Nephron progenitor cell (in vitro differentiated cells): ENCODE measurements around the gene ZNF304.

Experiments
- DNase-seq: peaks from one replicate; pipeline ENCODE4 v3.0.0; 2021
- H3K27ac Mint-ChIP-seq: 2 replicates; pipeline ENCODE4 v1.8.0; 2021; ENCODE audit warnings: mild to moderate bottlenecking, moderate library complexity, mixed read lengths
- H3K27me3 Mint-ChIP-seq: 2 replicates; pipeline ENCODE4 v1.8.0; 2021; ENCODE audit warnings: mild to moderate bottlenecking, low read depth, mixed read lengths; ENCODE audit not compliant: poor library complexity
- H3K36me3 Mint-ChIP-seq: 2 replicates; pipeline ENCODE4 v1.8.0; 2021; ENCODE audit warnings: low read depth, mixed read lengths
- H3K4me1 Mint-ChIP-seq: 2 replicates; pipeline ENCODE4 v1.8.0; 2021; ENCODE audit warnings: mixed read lengths
- H3K4me3 Mint-ChIP-seq: 2 replicates; pipeline ENCODE4 v1.8.0; 2021; ENCODE audit warnings: mild to moderate bottlenecking, moderate library complexity, mixed read lengths
- H3K9me3 Mint-ChIP-seq: 2 replicates; pipeline ENCODE4 v1.8.0; 2021; ENCODE audit warnings: mild to moderate bottlenecking, moderate library complexity, mixed read lengths
- TF ChIP-seq, protein P1 (sequence below): fragments of 200-600 bp; sonication (generic); IDR thresholded peaks from 2 replicates; pipeline ENCODE4 v1.5.0; 2021; ENCODE audit warnings: antibody characterized with exemption

Gene ZNF304

DNA sequence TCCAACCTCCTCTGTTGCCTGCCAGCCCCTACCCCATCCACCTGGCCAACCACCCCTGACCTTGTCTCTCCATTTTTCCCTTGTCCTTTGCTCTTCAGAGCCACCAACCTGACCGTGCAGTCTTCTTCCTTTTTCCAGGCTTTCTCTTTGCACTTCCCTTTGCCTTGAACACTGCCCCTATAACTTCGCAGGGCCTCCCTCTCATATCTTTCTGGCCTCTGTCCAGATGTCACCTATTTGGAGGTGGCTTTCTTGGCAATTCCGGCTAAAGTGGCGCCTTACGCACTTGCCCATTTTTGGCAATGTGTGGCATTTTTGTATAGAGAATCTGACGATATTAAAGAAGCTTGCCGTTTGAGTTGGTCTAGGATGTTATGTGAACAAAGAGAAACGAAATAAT lies 30.0 kb upstream of the ZNF304 start:
- peaks cover 20% of the 10 kb centered on the region for H3K27me3 Mint-ChIP-seq
- no peak for DNase-seq
- peaks cover 33% of the 10 kb centered on the region for H3K36me3 Mint-ChIP-seq
- TF ChIP-seq, protein P1, sequence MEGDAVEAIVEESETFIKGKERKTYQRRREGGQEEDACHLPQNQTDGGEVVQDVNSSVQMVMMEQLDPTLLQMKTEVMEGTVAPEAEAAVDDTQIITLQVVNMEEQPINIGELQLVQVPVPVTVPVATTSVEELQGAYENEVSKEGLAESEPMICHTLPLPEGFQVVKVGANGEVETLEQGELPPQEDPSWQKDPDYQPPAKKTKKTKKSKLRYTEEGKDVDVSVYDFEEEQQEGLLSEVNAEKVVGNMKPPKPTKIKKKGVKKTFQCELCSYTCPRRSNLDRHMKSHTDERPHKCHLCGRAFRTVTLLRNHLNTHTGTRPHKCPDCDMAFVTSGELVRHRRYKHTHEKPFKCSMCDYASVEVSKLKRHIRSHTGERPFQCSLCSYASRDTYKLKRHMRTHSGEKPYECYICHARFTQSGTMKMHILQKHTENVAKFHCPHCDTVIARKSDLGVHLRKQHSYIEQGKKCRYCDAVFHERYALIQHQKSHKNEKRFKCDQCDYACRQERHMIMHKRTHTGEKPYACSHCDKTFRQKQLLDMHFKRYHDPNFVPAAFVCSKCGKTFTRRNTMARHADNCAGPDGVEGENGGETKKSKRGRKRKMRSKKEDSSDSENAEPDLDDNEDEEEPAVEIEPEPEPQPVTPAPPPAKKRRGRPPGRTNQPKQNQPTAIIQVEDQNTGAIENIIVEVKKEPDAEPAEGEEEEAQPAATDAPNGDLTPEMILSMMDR = no peak
- H3K4me1 Mint-ChIP-seq = peaks cover 33% of the 10 kb centered on the region
- H3K27ac Mint-ChIP-seq = peak overlapping the region; percentile 97
- peak overlapping the region; percentile 93 for H3K4me3 Mint-ChIP-seq
- no peaks in the 10 kb centered on the region for H3K9me3 Mint-ChIP-seq

DNA sequence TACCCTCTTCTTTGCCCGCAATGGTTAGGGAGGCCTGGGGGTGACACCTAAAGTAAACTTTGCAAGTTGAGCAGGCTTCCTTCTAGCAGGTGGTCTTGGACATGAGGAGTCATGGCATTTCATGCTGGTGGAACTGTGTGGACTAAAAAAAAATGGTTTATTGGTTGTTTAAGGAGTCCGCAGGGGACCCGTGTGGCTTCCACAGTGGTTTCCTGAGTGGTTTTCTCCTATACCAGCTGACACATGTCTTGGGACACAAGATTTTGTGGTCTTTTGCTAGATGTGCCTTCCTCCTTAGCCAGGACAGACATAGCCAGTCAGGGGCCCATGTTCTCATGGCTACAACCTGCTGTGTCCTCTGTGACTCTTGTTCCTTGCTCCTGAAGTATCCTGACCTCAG lies 29.3 kb upstream of the ZNF304 start:
- H3K4me1 Mint-ChIP-seq = peaks cover 33% of the 10 kb centered on the region
- H3K4me3 Mint-ChIP-seq = peak overlapping the region; percentile 93
- TF ChIP-seq, protein P1 = no peak
- DNase-seq = no peak
- no peaks in the 10 kb centered on the region for H3K9me3 Mint-ChIP-seq
- no peak overlapping the region for H3K27ac Mint-ChIP-seq
- peaks cover 14% of the 10 kb centered on the region for H3K27me3 Mint-ChIP-seq
- peaks cover 39% of the 10 kb centered on the region for H3K36me3 Mint-ChIP-seq

DNA sequence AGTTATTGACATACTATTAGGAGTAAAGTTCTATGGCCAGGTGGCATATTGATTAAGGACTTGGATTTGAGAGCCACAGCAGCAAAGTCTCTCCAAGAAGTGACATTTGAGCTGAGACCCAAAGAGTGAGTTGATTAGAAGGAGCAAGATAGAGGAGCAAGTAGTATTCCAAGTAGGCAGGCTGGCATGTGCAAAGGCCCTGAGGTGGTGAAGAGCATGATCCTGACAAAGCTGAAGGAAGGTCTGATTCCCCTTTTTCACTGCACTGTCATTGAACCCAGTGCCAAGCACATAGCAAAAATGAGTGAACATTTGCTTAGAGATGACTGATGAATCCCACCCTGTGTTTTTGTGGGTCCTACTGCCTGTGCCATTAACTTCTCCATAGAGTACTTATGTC lies 26.1 kb upstream of the ZNF304 start:
- DNase-seq = no peak
- Mint-ChIP-seq H3K27ac (no peak overlapping the region), H3K36me3 (peaks cover 71% of the 10 kb centered on the region), H3K4me1 (peaks cover 28% of the 10 kb centered on the region), H3K9me3 (peaks cover 15% of the 10 kb centered on the region), H3K27me3 (no peaks in the 10 kb centered on the region), H3K4me3 (no peak overlapping the region)
- TF ChIP-seq, protein P1 = no peak

DNA sequence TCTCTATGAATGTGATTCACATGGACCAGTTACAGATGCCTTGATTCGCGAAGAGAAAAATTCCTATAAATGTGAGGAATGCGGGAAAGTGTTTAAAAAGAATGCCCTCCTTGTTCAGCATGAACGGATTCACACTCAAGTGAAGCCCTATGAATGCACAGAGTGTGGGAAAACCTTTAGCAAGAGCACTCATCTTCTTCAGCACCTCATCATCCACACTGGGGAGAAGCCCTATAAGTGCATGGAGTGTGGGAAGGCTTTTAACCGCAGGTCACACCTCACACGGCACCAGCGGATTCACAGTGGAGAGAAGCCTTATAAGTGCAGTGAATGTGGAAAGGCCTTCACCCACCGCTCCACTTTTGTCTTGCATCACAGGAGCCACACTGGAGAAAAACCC lies 23.1 kb upstream of the ZNF304 start:
- peaks cover 82% of the 10 kb centered on the region for H3K36me3 Mint-ChIP-seq
- H3K9me3 Mint-ChIP-seq = peaks cover 15% of the 10 kb centered on the region
- no peaks in the 10 kb centered on the region for H3K27me3 Mint-ChIP-seq
- peaks cover 2% of the 10 kb centered on the region for H3K4me1 Mint-ChIP-seq
- no peak overlapping the region for H3K27ac Mint-ChIP-seq
- DNase-seq = no peak
- TF ChIP-seq, protein P1 = no peak
- H3K4me3 Mint-ChIP-seq = no peak overlapping the region

DNA sequence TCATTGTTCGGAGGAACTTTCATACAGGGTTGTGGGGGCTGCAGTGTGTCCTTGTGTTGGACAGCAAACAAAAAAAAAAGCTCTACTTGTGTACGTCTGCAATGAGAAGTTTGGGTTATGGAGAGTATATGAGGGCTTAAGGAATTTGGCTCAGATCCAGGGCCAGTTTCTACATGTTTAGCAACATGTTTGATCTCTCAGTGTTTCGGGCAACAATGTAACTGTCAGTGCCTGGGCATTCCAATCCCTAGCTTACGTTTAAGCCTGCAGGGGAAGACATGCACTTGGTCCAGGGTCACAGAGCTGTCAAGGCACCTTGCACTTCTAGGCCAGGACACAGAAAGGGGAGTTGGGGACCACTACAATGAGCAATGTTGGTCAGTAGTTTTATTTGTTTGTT lies 16.9 kb upstream of the ZNF304 start:
- Mint-ChIP-seq H3K27me3 (peaks cover 14% of the 10 kb centered on the region), H3K4me1 (no peaks in the 10 kb centered on the region), H3K4me3 (no peak overlapping the region), H3K27ac (no peak overlapping the region), H3K36me3 (peaks cover 24% of the 10 kb centered on the region), H3K9me3 (no peaks in the 10 kb centered on the region)
- TF ChIP-seq, protein P1 = no peak
- DNase-seq = no peak

DNA sequence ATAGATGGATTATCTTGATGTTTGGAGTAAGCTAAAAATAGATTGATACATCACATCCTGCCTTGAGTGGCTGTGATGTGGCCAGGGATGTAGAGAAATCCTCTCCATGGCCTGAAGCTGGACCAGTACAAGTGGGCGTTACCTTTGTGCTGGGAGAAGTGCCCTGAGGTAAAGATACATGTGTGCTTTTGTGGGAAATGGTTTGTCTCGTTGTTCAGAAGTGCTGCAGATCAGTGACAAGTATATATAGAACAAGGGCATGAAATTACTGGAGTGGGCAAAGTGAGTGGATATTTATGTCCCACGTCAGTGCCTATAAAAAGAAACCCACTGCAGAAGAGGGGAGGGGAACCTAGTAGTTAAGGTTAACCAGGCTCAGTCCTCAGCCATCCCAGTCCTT lies 12.2 kb upstream of the ZNF304 start:
- H3K4me1 Mint-ChIP-seq = no peaks in the 10 kb centered on the region
- DNase-seq = no peak
- no peak overlapping the region for H3K27ac Mint-ChIP-seq
- TF ChIP-seq, protein P1 = no peak
- H3K36me3 Mint-ChIP-seq = no peaks in the 10 kb centered on the region
- H3K4me3 Mint-ChIP-seq = no peak overlapping the region
- no peaks in the 10 kb centered on the region for H3K9me3 Mint-ChIP-seq
- peaks cover 50% of the 10 kb centered on the region for H3K27me3 Mint-ChIP-seq
